ENCODE measurements around the gene DNAJC16.

DNAJC16 gene

GRCh38 chr1:15500184-15501178 lies 26.2 kb upstream of the DNAJC16 start:
- TF ChIP-seq CTCF (conservative IDR thresholded peaks at IDR 0.05; ENCODE audit: low read depth): no peak
- ChIA-PET CTCF (interaction anchor here (0.5 to 1.3 kb wide), 6 partner anchors 13 to 177 kb away, joined by 3 to 5 read pairs (median 4); no protein-coding TSS in a partner anchor), POLR2A (ENCODE audit: low non-redundant PET) (no interaction called here)
- no peak for DNase-seq (ENCODE audit: low spot score)
- no peak overlapping the region for H3K27ac ChIP-seq

GRCh38 chr1:15501208-15502032 lies 25.2 kb upstream of the DNAJC16 start:
- POLR2A ChIA-PET (ENCODE audit: low non-redundant PET): no interaction called here
- H3K27ac ChIP-seq: no peak overlapping the region
- CTCF ChIA-PET: interaction anchor here (0.5 to 1.3 kb wide), 5 partner anchors 13 to 178 kb away, joined by 3 to 5 read pairs (median 3); no protein-coding TSS in a partner anchor

GRCh38 chr1:15504436-15504835 lies 22.2 kb upstream of the DNAJC16 start:
- CTCF ChIA-PET: interaction anchor here (1.0 kb wide), 1 partner anchor 375 kb away, joined by 3 read pairs; no protein-coding TSS in a partner anchor

More at GRCh38 chr1:15501208-15502032, 25.2 kb upstream of the DNAJC16 start:
- peak; percentile 70 for TF ChIP-seq CTCF (conservative IDR thresholded peaks at IDR 0.05; ENCODE audit: low read depth)
- DNase-seq (ENCODE audit: low spot score): peak; percentile 68

GRCh38 chr1:15506831-15507230 lies 19.8 kb upstream of the DNAJC16 start:
- TF ChIP-seq CTCF (conservative IDR thresholded peaks at IDR 0.05; ENCODE audit: low read depth): no peak
- ChIA-PET POLR2A (ENCODE audit: low non-redundant PET) (no interaction called here), CTCF (no interaction called here)
- H3K27ac ChIP-seq: no peak overlapping the region
- DNase-seq (ENCODE audit: low spot score): no peak

More at GRCh38 chr1:15504436-15504835, 22.2 kb upstream of the DNAJC16 start:
- H3K27ac ChIP-seq: no peak overlapping the region
- no peak for DNase-seq (ENCODE audit: low spot score)
- POLR2A ChIA-PET (ENCODE audit: low non-redundant PET): no interaction called here
- TF ChIP-seq CTCF (conservative IDR thresholded peaks at IDR 0.05; ENCODE audit: low read depth): no peak

GRCh38 chr1:15507278-15507677 lies 19.4 kb upstream of the DNAJC16 start:
- no peak overlapping the region for H3K27ac ChIP-seq
- TF ChIP-seq CTCF (conservative IDR thresholded peaks at IDR 0.05; ENCODE audit: low read depth): no peak
- ChIA-PET POLR2A (ENCODE audit: low non-redundant PET) (no interaction called here), CTCF (no interaction called here)
- no peak for DNase-seq (ENCODE audit: low spot score)

Data from RWPE1 (cell line).